CD4-positive, alpha-beta T cell treated with Interleukin-6 at 100 ng/mL for 8 hours (primary cell): ENCODE results near the gene SIX4.
"Not testable (repeated sequence)": the region's sequence is repeated elsewhere in the genome, so short reads cannot be mapped to it uniquely, and the experiment has no call there.

Experiments used
- DNase-seq: peaks from one replicate; pipeline ENCODE4 v3.0.0-alpha.2; 2020; ENCODE audit warnings: mixed read lengths, low spot score

Gene SIX4

DNA sequence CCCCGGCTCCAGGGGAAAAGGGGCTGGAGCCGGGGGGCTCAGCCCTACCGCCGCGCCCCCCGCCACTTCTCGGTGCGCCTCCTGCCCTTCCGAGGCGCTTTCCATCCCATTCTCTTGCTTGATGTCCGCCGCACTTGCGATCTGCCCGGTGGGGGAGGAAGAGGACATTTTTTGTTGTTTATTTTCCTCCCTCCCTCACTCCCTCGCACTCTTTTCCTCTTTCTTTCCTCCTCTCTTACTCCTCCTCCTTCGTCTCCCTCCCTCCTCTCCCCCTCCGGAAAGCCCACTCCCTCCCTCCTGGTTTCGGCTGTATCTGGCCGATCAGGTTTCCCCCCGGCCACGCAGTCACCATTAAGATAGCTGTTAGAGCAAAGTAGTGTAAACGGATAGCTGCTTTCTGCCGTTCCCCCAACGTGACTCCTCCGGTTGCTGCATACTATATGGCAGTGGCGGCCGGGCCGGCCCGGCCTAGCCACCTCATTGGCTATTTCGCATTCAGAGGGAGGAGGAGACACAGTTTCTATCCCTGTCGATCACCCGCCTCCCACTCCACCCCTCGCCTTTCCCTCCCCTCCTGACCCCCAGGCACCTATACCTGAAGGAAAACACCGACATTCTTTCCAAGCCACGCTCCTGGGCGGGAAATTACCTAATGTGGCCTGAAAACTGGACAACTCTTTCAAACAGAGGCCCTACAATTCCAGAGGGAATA lies at the start of gene SIX4:
Gene SIX4 (minus strand): TSS at position 445 of the 712 bp plus-strand sequence. CDS start 277 bp downstream, at position 168.
- no peak for DNase-seq

DNA sequence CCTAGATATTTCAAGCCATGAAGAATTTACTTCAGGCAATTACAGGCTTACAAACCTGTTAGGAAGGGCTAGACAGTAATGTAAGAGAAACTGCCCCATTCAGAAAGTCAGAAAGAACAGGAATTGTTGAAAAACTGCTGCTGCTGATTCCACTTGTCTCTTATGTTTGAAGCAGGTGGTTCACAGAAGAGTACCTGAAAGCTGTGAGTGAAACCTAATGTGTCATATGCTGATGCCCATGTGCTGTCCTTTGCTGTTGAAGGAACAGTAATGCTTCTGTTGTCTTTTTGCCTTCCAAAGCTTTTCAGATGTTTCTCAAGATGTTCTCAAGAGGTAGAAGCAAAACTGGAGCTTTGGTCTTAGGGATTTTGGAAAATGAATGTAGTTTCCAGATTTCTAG lies 49.4 kb upstream of the SIX4 start:
- no peak for DNase-seq

DNA sequence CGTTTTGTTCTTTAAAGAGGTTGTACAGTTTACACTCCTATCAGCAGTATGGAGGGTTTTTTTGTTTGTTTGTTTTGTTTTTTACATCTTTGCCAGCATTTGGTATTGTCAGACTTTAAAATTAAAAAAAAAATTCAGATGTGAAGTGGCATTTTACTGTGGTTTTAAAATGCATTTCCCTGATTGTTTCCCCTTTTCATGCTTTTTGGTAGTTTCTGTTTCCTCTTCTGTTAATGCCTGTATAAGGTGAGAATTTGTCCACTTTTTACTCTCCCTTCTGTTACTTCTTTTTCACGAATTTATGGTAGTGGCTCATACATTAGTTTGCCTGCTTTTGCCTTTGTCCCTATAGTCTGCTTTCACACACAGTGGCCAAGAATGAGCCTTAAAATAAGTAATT lies 47.0 kb upstream of the SIX4 start:
- DNase-seq: no peak

DNA sequence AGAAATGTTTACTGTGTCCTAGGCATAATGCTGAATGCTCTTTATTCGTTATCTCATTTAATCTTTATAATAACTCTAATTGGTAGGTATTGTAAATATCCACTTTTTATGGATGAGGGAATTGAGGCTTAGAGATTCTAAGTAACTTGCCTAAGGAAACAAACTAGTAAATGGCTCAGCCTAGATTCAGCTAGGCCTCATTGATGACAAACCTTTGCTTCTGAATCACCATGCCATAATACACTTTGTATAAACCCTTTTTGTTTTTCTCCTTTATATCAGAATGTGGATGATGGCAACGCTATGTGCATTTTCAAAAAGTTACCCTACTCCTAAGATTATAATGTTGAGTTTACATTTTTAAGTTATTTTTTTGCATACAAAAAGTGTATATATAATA lies 44.5 kb upstream of the SIX4 start:
- no peak for DNase-seq

DNA sequence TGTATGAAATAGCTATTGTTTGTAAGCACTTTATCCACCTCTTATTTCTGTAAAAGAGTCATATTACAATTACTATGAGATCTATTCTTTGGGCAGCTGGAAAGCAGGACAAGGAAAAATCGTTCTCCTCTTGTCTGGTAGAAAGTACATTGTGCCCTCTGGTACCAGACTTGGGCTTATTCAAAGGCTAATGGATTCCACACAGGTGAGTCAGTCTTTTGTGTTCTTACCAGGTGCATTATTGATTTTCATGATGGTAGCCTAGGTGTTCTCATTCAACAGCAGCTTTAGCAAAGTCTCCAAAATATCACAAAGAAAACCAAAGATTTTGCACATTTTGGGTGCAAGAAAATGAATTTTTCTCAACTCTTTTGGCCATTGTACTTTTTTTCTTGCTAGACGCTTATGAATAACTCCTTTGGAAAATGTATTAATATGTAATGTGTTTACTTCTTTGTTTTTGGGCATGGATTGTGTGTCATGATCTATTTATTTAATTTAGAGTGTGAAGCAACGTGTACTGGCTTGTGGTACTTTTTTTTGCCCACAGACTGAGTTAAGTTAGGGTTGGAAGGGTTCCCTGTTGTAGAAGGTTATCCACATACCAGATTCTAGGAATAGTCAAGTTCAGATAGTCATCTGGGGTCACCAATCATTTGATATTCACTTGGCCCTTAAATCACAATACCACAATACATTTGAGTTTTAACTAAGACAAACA lies 36.7 kb upstream of the SIX4 start:
- DNase-seq: no peak

DNA sequence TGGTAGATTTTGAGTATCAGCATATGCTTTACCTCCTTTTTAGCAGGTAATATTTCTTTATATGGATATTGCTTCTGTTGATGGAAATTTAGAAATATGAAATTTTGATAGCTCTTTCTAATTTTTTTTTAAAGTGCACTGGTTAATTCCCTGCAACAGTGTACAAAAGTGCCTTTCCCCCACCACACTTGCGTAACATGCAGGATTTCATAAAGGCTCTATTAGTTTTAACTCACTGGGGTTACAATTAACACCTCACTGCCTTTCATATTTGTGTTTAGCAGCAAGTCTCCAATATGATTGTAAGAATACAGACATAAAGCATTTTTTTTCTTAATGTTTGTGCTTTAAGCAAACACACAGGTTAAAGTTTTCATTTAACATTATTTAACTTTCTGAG lies 36.1 kb upstream of the SIX4 start:
- no peak for DNase-seq

DNA sequence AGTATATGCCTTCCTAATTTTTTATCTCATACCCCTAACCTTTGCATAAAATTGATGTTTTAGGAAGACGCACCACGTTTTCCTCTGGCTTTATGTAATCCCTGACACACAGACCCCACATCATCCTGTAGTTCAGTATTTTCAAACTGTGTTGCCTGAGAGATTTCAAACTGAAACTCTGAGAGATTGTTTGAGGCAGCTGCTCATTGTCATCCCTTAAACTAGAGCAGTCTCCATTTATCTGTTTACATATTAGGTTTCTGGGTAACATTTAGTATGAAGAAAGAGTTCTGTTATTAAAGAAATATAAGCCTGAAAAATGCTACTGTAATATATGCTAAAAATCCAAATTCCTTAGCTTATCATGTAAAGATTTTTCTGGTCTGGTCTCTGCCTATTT lies 34.7 kb upstream of the SIX4 start:
- no peak for DNase-seq

DNA sequence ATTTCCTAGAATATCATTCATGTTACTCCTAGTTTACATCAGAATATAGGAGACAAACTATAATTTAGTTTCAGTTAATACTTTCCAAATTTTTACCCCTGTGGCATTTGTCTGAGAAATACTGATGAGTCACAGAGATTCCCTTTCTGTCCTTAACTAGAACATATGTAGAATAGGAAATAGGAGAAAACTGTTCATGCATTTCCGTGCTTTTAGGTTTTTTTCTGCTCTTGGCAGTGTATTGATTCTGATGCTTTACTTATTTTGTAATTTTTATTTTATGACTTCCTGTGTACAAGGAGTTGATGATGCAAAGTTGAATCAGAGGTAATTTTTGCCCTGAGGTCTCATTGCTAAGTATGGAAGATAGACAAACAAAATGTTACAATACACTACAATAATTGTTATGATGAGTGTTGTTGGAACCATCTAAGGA lies 33.4 kb upstream of the SIX4 start:
- DNase-seq: no peak

DNA sequence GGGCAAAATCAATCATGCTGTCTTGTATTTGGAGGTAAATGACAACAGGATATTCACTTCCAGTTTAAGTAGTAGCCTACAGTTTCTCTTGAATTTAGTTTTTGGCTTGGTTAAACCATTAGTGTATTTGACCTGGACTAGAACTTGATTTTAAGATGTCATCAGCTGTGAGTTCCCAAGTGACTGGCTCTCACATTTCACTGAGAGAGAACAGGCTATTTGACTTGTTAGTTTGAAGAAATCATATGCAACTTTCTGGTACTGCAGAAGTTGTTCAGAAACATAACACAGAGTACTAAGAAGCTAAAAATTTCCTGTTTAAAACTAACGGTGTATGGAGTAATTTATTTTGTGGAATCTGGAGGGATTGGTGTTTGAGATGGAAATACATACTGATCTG lies 32.7 kb upstream of the SIX4 start:
- DNase-seq: no peak

DNA sequence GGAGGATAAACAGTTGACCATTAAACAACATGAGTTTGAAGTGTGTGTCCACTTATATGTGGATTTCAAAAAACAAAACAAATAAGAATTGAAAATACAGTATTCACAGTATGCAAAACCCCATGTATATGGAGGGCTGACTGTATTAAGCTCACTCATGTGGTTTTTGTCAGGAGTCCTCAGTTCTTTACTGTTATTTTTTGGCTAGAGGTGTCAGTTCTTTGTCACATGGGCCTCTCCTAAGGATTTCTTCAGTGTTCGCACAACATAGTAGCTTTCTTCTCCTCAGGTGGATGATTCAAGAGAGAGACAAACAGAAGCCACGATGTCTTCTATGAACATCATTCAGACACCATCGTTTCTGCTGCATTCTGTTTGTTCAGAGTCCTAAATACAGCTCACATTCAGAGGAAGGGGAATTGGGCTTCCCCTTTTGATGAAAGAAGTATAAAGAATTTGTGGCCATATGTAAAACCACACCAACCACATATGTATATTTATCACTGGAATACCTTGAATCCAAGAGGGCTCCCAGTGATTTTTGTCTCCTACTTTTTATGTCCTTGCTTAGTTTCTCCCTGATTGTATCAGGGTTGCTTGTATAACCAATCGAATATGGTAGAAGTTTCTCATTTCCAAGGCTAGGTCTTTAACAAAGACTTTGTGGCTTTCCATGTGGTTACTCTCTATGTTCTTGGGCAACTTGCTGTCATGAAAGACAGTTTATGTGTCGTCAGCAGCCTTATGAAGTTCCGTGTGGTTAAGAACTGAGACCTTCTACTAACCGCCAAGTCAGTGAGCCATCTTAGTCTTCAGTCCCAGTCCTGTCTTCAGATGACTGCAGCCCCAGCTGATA lies 29.3 kb upstream of the SIX4 start:
- peak; percentile 58 for DNase-seq

DNA sequence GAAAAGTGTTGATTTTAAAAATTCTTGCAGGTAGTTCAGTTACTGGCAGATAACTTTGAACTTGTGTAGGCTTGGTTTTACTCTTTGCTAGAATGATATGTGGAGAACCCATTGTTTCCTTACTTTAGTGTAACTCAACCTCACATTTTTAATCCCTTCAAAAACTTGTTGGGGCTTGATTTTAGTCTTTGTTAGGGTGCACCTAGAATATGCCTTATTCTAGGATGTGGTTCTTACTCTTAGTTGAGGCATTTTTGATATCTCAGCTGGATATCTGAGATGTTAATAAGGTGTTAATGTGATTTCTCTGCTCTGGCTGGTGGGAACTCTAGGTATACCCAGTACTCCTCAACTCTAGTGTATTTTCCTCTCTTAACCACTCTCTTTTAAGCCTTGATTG lies 20.4 kb upstream of the SIX4 start:
- no peak for DNase-seq

DNA sequence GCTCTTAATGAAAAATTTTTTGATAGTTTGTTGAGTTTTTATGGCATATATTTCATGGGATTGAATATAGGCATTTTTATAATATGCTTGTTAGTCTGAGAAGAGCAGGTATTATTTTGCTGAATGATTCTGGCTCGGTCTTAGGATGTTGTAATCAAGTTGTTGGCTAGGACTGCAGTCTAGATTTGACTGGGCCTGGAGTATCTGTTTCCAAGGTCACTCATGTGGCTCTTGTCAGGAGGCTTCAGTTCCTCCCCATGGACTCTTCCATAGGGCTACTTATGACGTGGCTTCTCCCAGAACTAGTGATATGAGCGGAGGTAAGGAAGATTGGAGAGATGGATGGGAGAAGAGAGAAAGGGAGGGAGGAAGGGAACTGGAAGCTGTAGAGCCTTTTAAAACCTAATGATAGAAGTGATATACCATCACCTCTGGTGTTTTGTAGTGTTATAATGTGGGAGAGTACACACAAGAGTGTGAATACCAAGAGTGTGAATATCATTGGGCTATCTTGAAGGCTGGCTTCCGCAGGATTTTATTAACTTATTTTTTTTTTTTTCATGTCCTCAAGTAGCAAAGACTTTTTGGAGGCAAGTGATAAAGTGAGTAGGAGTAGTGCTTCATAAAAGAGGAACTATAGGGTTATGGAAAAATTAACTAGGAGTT lies 14.8 kb upstream of the SIX4 start:
- DNase-seq: no peak

DNA sequence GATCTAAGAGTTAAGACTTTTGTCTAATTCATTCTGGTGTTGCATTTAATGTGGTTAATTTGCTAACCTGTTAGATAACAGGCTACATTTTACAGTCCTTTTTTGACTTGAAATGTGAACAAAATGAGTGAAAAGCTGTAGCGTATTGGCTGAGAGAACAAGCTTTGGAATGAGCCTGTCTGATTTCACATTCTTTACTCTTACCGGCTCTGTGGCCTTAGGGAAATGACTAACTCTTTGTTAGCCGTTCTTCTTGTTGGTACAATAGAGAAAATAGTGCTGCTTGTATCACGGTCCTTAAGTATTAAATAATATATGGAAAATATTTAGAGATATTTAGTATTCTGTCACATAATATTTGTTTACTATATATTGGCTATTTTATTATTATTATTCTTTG lies 12.3 kb upstream of the SIX4 start:
- no peak for DNase-seq

DNA sequence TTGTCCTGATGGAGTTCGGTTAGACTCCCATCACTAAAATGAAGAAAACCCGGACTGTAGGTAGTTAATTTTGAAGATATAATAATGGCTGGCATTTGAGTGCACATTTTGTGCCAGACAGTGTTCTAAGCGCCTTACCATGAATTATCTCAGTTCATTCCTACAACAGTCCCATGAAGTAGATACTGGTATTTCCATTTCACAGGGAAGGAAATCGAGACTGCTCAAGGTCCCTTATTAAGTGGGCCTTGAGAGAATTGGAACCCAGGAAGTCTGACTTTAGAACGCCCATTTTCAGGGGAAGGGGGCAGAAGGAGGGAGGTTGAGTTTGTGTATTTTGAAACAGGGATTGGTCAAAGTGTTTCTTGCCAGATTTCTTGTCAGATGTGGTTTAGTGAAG lies 11.3 kb upstream of the SIX4 start:
- no peak for DNase-seq

DNA sequence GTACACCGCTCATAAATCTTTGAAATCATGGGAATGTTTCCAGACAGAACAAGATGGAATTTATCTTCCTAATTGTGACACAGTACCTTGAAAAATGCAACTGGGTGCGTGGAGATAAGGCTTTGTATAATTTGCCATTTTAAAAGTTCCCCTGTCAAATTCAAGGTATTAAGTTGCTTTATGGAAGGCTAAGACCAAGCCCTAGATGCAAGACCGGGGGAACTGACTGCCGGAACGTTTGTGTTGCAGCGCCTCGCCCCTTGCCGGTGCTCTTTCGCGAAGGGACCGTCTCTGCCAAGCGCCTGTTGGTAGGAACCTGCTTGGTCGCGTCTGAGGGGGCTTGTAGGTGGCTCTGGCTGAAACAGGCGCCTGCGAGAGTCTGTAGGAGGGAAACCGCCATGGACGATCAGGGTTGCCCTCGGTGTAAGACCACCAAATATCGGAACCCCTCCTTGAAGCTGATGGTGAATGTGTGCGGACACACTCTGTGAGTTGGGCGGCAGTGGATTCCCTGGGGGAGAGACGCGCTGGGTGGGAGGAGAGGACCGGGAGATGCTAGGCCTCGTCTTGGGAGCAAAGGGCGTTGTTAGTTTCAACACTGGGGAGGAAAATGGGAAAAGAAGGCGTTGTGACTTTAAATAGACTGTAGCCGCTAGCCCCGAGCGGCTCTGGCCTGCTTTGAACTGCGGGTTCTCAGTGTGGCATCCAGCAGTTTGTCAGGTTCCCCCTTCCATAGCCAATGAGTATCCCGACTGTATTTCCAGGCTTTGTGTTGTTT lies 10.5 kb upstream of the SIX4 start, which contains the start of gene MNAT1:
Gene MNAT1 (plus strand): TSS at position 297 of the 778 bp plus-strand sequence. CDS start 102 bp downstream, at position 399.
- DNase-seq: peak; percentile 63

DNA sequence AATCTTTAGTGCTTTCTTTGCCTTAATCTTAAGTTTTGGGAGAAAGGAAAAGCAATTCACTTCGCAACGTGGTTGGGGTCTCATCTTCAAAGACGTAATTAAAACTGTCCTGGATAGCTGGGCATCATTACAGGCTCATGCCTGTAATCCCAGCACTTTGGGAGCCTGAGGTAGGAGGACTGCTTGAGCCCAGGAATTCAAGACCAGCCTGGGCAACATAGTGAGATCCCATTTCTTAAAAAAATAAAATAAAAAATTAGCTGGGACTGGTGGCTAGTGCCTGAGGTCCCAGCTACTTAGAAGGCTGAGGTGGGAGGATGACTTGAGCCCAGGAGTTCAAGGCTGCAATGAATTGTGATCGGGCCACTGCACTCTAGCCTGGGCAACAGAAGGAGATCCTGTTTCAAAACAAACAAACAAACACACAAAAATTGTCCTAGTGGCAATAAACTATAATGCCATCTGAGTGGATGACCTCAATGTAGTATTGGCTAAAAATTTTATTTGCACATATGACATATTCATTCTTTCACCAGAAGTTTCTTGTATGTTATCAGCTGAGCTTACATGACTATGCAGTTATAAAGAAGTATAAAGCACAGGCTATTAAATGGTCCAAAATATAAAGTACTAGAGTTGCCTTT lies 8.8 kb upstream of the SIX4 start:
- no peak for DNase-seq

DNA sequence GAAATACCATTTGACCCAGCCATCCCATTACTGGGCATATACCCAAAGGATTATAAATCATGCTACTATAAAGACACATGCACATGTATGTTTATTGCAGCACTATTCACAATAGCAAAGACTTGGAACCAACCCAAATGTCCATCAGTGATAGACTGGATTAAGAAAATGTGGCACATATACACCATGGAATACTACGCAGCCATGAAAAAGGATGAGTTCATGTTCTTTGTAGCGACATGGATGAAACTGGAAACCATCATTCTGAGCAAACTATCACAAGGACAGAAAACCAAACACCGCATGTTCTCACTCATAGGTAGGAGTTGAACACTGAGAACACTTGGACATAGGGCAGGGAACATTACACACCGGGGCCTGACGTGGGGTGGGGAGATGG lies 7.1 kb upstream of the SIX4 start:
- not testable (repeated sequence) for DNase-seq

DNA sequence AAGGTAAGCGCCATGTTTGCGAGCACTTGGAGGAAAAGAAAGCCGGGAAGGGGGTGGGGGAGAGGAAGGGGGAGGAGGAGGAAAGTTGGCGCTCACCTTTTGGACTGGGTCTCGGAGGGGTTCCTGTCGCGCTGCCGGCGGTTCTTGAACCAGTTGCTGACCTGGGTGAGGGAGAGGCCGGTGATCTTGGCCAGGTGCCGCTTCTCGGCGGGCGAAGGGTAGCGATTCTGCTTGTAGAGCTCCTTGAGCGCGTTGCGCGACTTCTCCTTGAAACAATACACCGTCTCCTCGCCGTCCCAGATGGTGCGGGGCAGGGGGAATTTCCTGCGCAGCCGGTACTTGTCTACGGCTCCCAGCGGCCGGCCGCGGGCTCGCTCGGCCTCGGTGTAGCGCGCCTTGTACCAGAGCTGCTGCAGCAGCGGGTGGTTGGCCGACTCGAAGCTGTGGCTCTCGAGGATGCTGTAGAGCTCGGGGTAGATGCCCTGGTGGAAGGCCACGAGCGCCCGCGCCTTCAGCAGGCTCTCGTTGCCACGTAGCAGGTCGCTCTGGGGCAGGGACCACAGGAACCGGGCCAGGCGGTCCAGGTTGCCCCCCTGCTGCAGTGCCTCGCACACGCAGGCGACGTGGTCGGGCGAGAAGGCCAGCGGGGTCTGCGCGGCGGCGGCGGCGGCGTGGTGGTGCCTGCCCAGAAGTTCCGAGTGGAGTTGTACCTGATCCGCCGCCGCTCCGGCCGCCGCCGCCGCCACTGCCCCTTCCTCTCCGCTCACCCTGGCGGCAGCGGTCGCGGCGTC lies 840 bp downstream of the SIX4 start:
- DNase-seq: no peak

DNA sequence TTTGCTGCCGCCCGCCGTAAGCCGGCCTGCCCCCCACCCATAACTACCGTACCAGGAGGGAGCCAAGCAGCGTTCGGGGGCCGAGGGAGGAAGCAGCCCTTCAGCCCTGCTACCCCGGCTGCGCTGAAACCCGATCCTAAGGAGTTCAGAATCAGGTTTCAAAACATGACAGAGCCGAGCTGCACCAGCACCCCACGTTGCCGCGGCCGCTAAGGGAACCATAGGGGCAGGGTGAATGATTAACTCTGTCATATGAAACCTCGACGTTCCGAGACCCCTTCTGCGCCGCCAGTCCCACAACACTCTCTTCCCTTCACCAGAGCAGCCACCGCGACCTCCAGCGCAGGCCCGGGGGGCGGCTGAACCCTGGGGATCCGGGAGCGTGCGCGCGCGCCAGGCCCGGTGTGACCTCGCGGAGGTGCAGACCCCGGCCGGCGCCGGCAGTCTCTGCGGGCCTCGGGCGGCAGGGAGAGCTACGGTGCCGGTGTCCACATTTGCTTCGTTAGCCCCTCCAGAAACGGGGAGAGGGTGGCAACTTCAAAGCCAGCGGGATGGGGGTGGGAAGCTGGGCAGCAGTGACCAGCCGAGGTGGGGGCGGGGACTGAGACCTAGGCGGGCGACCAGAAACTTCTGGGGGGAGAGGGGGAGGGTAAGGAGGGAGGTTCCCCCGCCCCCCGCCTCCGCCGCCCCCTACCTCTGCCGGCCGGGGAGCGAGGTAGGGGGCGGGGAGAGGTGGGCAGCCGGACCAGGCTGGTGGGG lies 1.6 kb downstream of the SIX4 start:
- no peak for DNase-seq

DNA sequence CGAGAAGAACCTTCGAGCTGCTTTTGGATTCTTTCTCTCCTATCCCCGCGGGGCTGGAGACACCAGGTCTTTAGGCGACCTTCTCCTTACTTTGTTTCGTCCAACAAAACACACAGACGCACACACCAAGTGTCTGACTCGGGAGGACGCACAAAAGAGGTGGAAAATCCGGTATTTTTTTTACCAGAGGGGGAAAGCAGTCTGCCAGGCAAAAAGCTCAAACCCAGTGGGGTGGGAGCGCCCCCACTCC lies 2.1 kb downstream of the SIX4 start:
- no peak for DNase-seq
